Left colon (tissue), 2 donors: ENCODE results near the gene ADRA2C. TPM values are rescaled to one million over a fixed set of nuclear protein-coding genes. Genes with fewer than 3 reads are reported as not detected.

Experiments used
- ATAC-seq: fragments of 200-7000 bp; cut with Tn5 transposase; one replicate; pipeline ENCODE4 v1.9.1; 2020; ENCODE audit warnings: mild to moderate bottlenecking, moderate library complexity
- DNase-seq, 2 donors: peaks; one replicate each; pipeline ENCODE4 v3.0.0-alpha.2; 2020
- intact Hi-C, 2 donors: fragments of 100-400 bp; cut with DNase I in 1 of 2; cut with micrococcal nuclease in 1 of 2; formaldehyde crosslinking; loops; one replicate each; pipeline versions ENCODE4 v1.11.2 to v1.14.0; 2022; cut with DNase I, micrococcal nuclease
- long read RNA-seq: library from polyadenylated mRNA; unstranded; transcript quantifications from one replicate; pipeline ENCODE4 v2.0.0, GENCODE V29; 2021
- total RNA-seq, 2 donors: library from RNA; stranded (reverse); fragmentation: NEBNext Ultra II Directional; extraction: Animal tissue kit (Norgen Biotek cat#: 25700); gene quantifications; one replicate each; pipeline ENCODE4 v1.2.1, GENCODE V29; 2021
- donor health status: DM: no; HTN: no; CAD: no.
- donor health status: DM: yes; HTN: yes; CAD: no.

Gene ADRA2C
- under 1 TPM; 0.84 to 0.92 TPM for total RNA-seq
- long read RNA-seq, partial matches to known transcripts: 0 of 1 reads
- long read RNA-seq, other reads (novel, unspliced or antisense): 0 of 1 reads

DNA sequence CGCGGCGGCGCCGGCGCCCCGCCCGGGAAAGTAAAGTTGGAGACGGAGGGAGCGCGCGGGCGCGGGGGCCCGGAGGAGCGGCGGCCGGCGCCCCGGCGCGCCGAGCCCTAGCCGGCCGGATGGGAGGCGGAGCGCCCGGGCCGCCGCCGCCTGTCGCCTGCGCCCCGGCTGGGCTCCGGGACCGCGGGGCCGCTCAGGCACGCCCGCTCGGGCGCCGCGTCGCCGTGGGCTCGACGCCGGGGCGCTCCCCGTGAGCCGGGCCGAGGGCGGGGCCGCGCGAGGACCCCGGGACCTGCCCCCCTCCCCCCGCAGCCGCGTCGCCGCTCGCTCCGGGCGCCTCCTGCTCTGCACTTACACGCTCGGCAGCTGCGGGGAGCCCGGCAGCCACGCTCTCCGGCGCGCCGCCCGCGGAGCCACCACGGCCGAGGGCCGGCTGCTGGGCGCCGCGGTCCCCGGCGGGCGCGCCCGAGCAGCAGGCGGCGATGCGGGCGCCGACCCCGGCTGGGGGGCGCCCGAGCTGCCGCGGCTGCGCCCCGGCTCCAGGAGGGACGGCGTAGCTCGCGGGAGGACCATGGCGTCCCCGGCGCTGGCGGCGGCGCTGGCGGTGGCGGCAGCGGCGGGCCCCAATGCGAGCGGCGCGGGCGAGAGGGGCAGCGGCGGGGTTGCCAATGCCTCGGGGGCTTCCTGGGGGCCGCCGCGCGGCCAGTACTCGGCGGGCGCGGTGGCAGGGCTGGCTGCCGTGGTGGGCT, at the start of gene ADRA2C:
ADRA2C (plus strand) TSS at position 350 of the 749 bp plus-strand sequence; CDS start at position 572, 222 bp downstream.
- ATAC-seq: peak; percentile 24
- DNase-seq: peak in 1 of 2 donors; percentile 15
- intact Hi-C loops: no loop called here

DNA sequence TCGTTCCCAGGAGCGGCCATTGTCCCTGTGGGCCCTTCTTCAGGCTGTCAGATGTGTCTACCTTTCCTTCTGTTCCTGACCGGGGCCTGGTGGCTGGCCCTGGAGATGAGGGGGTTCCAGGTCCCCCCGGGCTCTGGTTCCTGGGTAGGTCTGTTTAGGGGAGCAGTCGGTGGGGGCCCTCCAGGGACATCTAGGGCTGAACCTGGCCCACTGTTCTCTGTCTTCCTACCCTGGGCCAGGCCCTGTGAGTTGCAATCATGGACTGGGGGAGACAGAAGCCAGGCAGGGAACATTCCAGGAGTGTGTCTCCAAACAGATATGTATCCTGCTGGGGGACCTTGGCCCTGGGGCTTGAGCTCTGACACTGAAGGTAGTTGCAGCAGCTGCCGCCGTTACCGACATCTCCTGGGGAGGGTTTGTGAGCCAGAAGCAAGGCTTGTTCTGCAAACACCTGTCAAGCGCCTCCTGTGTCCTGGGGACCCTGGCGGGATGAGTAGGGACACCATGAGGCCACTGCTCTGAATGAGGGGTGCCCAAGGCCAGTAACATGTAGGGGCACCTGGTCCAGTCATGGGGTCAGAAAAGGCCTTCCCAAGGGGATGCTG, 49.5 kb upstream of the ADRA2C start:
- no peak for DNase-seq
- intact Hi-C loops: no loop called here
- ATAC-seq: no peak

- DNase-seq: no peak
- intact Hi-C loops: no loop called here
Measured at GRCh38 chr4:3717241-3717640, 48.9 kb upstream of the ADRA2C start.

DNA sequence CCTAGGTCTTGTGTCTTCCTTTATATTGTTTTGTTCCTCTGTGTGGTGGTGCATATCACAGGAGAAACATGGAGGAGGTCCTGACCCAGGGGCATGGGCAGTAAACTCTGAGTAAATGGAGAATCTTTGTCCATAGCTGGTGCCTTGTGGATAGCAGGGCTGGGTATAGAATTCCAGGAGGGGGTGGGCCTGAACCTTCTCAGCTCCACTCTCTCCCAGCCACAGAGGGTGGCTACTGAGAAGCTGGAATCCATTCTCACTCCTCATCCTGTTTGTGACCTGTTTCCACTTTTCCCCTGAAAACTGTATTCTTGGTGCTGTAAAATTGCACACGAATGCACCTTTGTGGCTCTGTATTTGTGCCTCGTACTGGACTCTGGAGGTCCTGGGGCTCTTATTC, 47.7 kb upstream of the ADRA2C start:
- no peak for ATAC-seq
- DNase-seq: no peak
- intact Hi-C loops: no loop called here

More at GRCh38 chr4:3717241-3717640, 48.9 kb upstream of the ADRA2C start:
- no peak for ATAC-seq

GRCh38 chr4:3719191-3719590, 47.0 kb upstream of the ADRA2C start:
- intact Hi-C loops: no loop called here
- no peak for DNase-seq
- no peak for ATAC-seq

GRCh38 chr4:3719836-3720235, 46.3 kb upstream of the ADRA2C start:
- DNase-seq: no peak
- intact Hi-C loops: no loop called here
- no peak for ATAC-seq

DNA sequence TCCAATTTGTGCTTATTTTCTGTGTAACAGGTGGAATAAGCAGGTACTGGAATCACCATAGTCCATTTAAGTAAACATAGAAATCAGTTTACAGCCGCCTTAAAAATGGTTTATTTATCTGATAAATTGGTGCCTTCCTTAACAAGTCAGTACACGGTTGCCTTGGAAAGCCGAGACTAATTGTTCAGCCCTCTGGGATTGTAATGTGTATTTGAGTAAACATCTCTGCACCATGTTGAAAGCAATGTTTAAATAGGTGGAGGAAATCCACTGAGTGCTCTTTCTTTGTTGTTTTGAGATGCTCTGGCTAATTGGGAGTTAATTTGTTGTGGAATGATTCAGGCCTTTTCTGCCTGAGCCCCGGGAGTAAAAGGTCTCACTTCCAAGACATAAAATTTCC, 45.7 kb upstream of the ADRA2C start:
- no peak for DNase-seq
- ATAC-seq: no peak
- intact Hi-C loops: no loop called here

DNA sequence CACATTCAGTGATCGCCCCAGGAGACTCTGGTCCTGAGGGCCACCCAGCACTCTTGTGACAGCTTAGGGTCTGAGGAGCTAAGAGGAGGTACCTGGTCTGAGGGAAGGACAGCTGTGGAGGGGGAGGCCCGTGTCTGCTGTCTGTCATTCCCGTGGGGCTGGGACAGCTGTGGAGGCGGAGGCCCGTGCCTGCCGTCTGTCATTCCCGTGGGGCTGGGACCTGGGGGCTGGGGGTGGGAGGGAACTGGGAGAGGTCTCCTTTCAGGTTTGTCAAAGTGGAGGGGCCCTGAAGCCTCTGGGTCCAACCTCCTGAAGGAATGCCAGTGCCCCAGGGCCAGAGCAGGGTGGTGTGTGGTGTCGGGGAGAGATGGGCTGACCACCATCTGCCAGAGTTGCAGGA, 45.0 kb upstream of the ADRA2C start:
- intact Hi-C loops: no loop called here
- no peak for DNase-seq
- ATAC-seq: no peak

DNA sequence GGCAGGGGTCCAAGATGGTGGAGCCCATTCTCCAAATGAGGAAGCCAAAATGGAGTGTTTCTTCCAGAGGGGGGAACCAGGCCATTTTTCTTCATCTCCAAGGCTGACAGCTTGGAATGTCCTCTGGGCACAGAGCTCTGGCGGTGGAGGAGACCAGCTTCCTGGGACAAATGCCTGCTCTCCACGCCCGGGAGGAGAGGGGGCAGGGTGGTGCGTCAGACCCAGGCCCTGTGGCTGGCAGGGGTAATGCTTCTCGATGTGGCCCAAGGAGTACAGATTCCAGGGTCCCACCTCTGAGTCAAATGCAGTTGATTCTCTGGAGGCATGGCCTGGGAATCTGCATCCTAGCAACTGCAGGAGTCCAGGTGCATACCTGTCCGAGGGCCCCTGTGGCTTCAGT, 44.6 kb upstream of the ADRA2C start:
- intact Hi-C loops: no loop called here
- DNase-seq (no peak), ATAC-seq (no peak)

- ATAC-seq (no peak), DNase-seq (no peak)
- intact Hi-C loops: no loop called here
Measured at GRCh38 chr4:3722446-3723231, 43.5 kb upstream of the ADRA2C start.

DNA sequence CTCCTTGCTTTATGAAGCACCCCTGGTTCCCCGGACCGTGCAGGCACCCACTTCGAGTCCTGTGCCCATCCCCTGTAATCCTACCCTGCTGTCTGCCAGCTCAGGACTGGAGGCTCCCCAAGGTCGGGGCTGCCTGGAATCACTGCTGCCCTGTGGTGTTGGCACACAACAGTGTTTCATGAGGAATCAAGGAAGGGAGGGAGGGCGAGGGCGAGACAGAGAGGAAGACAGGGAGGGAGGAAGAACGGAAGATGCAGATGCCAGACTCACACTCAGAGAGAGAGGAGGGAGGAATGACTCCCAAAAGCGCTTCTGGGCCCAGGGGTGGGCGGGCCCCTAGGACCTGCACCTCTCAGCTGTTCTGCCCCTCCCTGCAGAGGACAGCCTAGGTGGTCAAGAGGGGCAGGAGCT, 42.9 kb upstream of the ADRA2C start:
- DNase-seq: no peak
- ATAC-seq: no peak
- intact Hi-C loops: no loop called here

DNA sequence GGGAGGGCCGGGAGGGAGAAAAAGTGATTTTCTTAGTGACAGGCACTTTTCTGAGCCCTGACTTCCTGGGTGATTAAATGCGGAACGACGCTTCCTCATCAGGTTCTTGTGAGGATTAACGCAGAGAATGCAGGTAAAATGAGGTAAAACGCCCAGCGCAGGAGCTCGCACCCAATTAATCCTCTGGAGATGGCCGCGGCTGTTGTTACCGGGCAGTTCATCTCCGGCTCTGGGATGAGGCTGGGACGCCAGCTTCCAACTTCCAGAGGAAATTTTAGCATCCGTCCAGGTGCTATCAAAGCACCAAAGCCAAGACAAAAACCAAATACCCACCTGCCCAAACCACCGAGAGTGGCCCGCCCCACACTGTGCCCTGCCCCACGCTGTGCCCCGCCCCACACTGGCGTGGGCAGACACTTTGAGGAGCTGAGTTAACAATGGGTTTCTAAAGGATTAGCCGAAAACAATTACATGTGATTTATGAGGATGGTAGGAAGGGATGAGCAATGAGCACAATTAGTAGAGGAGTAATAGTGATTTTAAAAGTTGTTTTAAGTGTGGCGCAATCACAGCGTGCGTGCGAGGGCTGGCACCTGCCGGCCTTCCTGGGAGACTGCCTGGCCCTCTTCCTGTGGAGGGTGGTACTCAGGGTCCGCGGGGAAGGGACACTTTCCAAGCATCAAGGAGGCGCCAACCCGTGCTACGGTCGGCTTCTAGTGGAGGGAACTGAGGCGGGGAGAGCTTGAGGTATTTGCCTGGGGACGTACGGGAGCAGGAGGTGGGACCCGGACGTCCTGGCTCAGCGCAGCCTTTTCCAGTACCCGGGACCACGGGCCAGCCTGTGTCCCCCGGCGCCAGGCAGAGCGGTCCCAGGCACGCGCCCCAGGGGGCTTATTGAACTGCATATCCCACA, 41.6 kb upstream of the ADRA2C start:
- ATAC-seq: no peak
- intact Hi-C loops: no loop called here
- no peak for DNase-seq

GRCh38 chr4:3725936-3726870, 40.0 kb upstream of the ADRA2C start:
- ATAC-seq (no peak), DNase-seq (no peak)
- intact Hi-C loops: no loop called here

- no peak for DNase-seq
- intact Hi-C loops: no loop called here
- ATAC-seq: no peak
Measured at GRCh38 chr4:3727847-3728469, 38.2 kb upstream of the ADRA2C start.

GRCh38 chr4:3729188-3729881, 36.9 kb upstream of the ADRA2C start:
- ATAC-seq (no peak), DNase-seq (no peak)
- intact Hi-C loops: no loop called here

GRCh38 chr4:3729882-3730226, 36.3 kb upstream of the ADRA2C start:
- intact Hi-C loops: no loop called here
- ATAC-seq (no peak), DNase-seq (no peak)
